Left cardiac atrium (tissue), 4 donors: ENCODE results near the gene RIOK3. TPM values are rescaled to one million over a fixed set of nuclear protein-coding genes. Genes with fewer than 3 reads are reported as not detected.
"Not testable (repeated sequence)": the region's sequence is repeated elsewhere in the genome, so short reads cannot be mapped to it uniquely, and the experiment has no call there.

ENCODE experiments used
- ATAC-seq, 2 donors: fragments of 200-7000 bp; cut with Tn5 transposase; one replicate each; pipeline ENCODE4 v1.9.1; 2020; ENCODE audit warnings: mild to moderate bottlenecking in 2 of 2, moderate library complexity in 2 of 2
- DNase-seq: peaks from one replicate; pipeline ENCODE4 v3.0.0-alpha.2; 2020
- intact Hi-C, 2 donors: fragments of 100-400 bp; cut with DNase I; formaldehyde crosslinking; loops; one replicate each; pipeline versions ENCODE4 v1.14.1 to v1.15.1; 2022 to 2023
- long read RNA-seq: library from polyadenylated mRNA; unstranded; transcript quantifications from one replicate; pipeline ENCODE4 v2.0.0, GENCODE V29; 2021
- total RNA-seq, 2 donors: library from RNA; stranded (reverse); fragmentation: NEBNext Ultra II Directional; extraction: Animal tissue kit (Norgen Biotek cat#: 25700); gene quantifications; one replicate each; pipeline ENCODE4 v1.2.1, GENCODE V29; 2021
- donor health status: DM: no; HTN: yes; CAD: no.
- donor health status: DM: no; HTN: yes; CAD: no; lungs with severe emphysema.
- donor health status: DM: yes; HTN: yes; CAD: no.
- donor health status: Dilated cardiomyopathy.

RIOK3 gene
- total RNA-seq: 10 to 100 TPM; 42.4 to 49.1 TPM
- long read RNA-seq, full-length matches to known transcripts: 55 of 67 reads
- long read RNA-seq, partial matches to known transcripts: 3 of 67 reads
- long read RNA-seq, other reads (novel, unspliced or antisense): 9 of 67 reads

- ATAC-seq (peak; percentile 99), DNase-seq (peak; percentile 99)
- intact Hi-C loops: no loop called here
Observed at GRCh38 chr18:23452728-23453679, at the start of gene RIOK3. RIOK3 (plus strand) TSS chr18:23453287; CDS start chr18:23453440, 153 bp downstream.

- DNase-seq (no peak), ATAC-seq (no peak)
- intact Hi-C loops: no loop called here
Observed at GRCh38 chr18:23403310-23403709, 49.8 kb upstream of the RIOK3 start.

GRCh38 chr18:23405636-23406035 lies 47.5 kb upstream of the RIOK3 start:
- intact Hi-C loops: no loop called here
- no peak for DNase-seq
- ATAC-seq: no peak

- intact Hi-C loops: no loop called here
- peak; percentile 50 for DNase-seq
- peak; percentile 19 to 79 for ATAC-seq
Observed at GRCh38 chr18:23406271-23406787, 46.8 kb upstream of the RIOK3 start.

GRCh38 chr18:23412351-23412964 lies 40.6 kb upstream of the RIOK3 start:
- DNase-seq (no peak), ATAC-seq (no peak)
- intact Hi-C loops: loop anchor here in 1 of 2 donors (5.0 to 10.0 kb wide), 3 partner anchors 280 to 478 kb away; partner anchors contain the start of gene RBBP8

GRCh38 chr18:23415515-23415914 lies 37.6 kb upstream of the RIOK3 start:
- DNase-seq: no peak
- no peak for ATAC-seq
- intact Hi-C loops: loop anchor here in 1 of 2 donors (10.0 kb wide), 1 partner anchor 481 kb away; the partner anchor contains the start of gene RBBP8

- no peak for DNase-seq
- intact Hi-C loops: loop anchor here in 1 of 2 donors (10.0 kb wide), 1 partner anchor 481 kb away; the partner anchor contains the start of gene RBBP8
- ATAC-seq: peak in 1 of 2 donors; percentile 27
Observed at GRCh38 chr18:23416298-23416697, 36.8 kb upstream of the RIOK3 start.

- intact Hi-C loops: no loop called here
- ATAC-seq (no peak), DNase-seq (no peak)
Observed at GRCh38 chr18:23421277-23421676, 31.8 kb upstream of the RIOK3 start.

- intact Hi-C loops: no loop called here
- DNase-seq: peak; percentile 53
Observed at GRCh38 chr18:23422751-23423418, 30.2 kb upstream of the RIOK3 start.

GRCh38 chr18:23424616-23425015 lies 28.5 kb upstream of the RIOK3 start:
- ATAC-seq (no peak), DNase-seq (no peak)

More at GRCh38 chr18:23422751-23423418, 30.2 kb upstream of the RIOK3 start:
- peak; percentile 79 to 87 for ATAC-seq

GRCh38 chr18:23428821-23429220 lies 24.3 kb upstream of the RIOK3 start:
- DNase-seq: no peak
- ATAC-seq: no peak
- intact Hi-C loops: no loop called here

More at GRCh38 chr18:23424616-23425015, 28.5 kb upstream of the RIOK3 start:
- intact Hi-C loops: no loop called here

- ATAC-seq, DNase-seq, intact Hi-C loops: not testable (repeated sequence)
Observed at GRCh38 chr18:23429538-23429937, 23.5 kb upstream of the RIOK3 start.

- ATAC-seq: peak in 1 of 2 donors; percentile 59
- intact Hi-C loops: no loop called here
- DNase-seq: peak; percentile 49
Observed at GRCh38 chr18:23433360-23433759, 19.7 kb upstream of the RIOK3 start.

GRCh38 chr18:23437357-23438045 lies 15.6 kb upstream of the RIOK3 start:
- peak; percentile 98 for ATAC-seq
- intact Hi-C loops: no loop called here
- peak; percentile 89 for DNase-seq

GRCh38 chr18:23438046-23438377 lies 15.1 kb upstream of the RIOK3 start:
- ATAC-seq (no peak), DNase-seq (no peak)
- intact Hi-C loops: no loop called here

- DNase-seq (no peak), ATAC-seq (no peak)
- intact Hi-C loops: no loop called here
Observed at GRCh38 chr18:23438608-23439366, 14.3 kb upstream of the RIOK3 start.

GRCh38 chr18:23440131-23440530 lies 13.0 kb upstream of the RIOK3 start:
- DNase-seq: no peak
- ATAC-seq: no peak
- intact Hi-C loops: no loop called here

GRCh38 chr18:23442958-23443357 lies 10.1 kb upstream of the RIOK3 start:
- intact Hi-C loops: no loop called here
- ATAC-seq (no peak), DNase-seq (no peak)
